Measurements from ENCODE around the gene VSTM5. TPM values are rescaled to one million over a fixed set of nuclear protein-coding genes. Genes with fewer than 3 reads are reported as not detected.

The VSTM5 gene
- total and polyA plus RNA-seq, 5 donors from 2014 or later: 0.28 TPM; not detected in 4

GRCh38 chr11:93773045-93773477, 77.4 kb downstream of the VSTM5 start:
- H3K36me3 Mint-ChIP-seq: peaks cover 6% of the 10 kb centered on the region
- no peak for ATAC-seq (ENCODE audit: low read depth in 2 of 2)
- Histone ChIP-seq H3K27me3 (ENCODE audit: control insufficient read depth, insufficient read depth, low read length) (no peaks in the 10 kb centered on the region), H3K36me3 (ENCODE audit: control insufficient read depth, insufficient read depth, low read length) (no peaks in the 10 kb centered on the region), H3K9me3 (ENCODE audit: control insufficient read depth in 2 of 2, low read length in 2 of 2) (no peaks in the 10 kb centered on the region), H3K27ac (ENCODE audit: insufficient read depth, low read length, poor library complexity, severe bottlenecking) (no peak overlapping the region), H3K4me1 (ENCODE audit: control insufficient read depth, insufficient read depth, low read length, poor library complexity, severe bottlenecking) (no peaks in the 10 kb centered on the region), H3K4me3 (ENCODE audit: low read depth, low read length) (no peak overlapping the region)
- no peak overlapping the region for H3K27ac Mint-ChIP-seq
- peaks cover 0 to 6% (median 0%) of the 10 kb centered on the region in 7 donors for H3K9me3 Mint-ChIP-seq
- DNase-seq: no peak
- peaks cover 0 to 5% (median 2%) of the 10 kb centered on the region in 4 donors for H3K4me1 Mint-ChIP-seq
- no peaks in the 10 kb centered on the region for H3K27me3 Mint-ChIP-seq
- no peak overlapping the region for H3K4me3 Mint-ChIP-seq

- Mint-ChIP-seq H3K4me3 (no peak overlapping the region), H3K27ac (no peak overlapping the region), H3K36me3 (peaks cover 6% of the 10 kb centered on the region), H3K9me3 (peaks cover 0 to 6% (median 0%) of the 10 kb centered on the region in 7 donors), H3K27me3 (no peaks in the 10 kb centered on the region), H3K4me1 (peaks cover 0 to 6% (median 2%) of the 10 kb centered on the region in 4 donors)
- no peaks in the 10 kb centered on the region for H3K36me3 ChIP-seq (ENCODE audit: control insufficient read depth, insufficient read depth, low read length)
- H3K27me3 ChIP-seq (ENCODE audit: control insufficient read depth, insufficient read depth, low read length): no peaks in the 10 kb centered on the region
- H3K4me1 ChIP-seq (ENCODE audit: control insufficient read depth, insufficient read depth, low read length, poor library complexity, severe bottlenecking): no peaks in the 10 kb centered on the region
- no peak for ATAC-seq (ENCODE audit: low read depth in 2 of 2)
- peaks cover under 1 to 2% of the 10 kb centered on the region in 2 experiments for H3K9me3 ChIP-seq (ENCODE audit: control insufficient read depth in 2 of 2, low read length in 2 of 2)
- no peak for DNase-seq
- no peak overlapping the region for H3K27ac ChIP-seq (ENCODE audit: insufficient read depth, low read length, poor library complexity, severe bottlenecking)
- H3K4me3 ChIP-seq (ENCODE audit: low read depth, low read length): no peak overlapping the region
These were observed 78.3 kb downstream of the VSTM5 start for GRCh38 chr11:93772123-93772522.

DNA sequence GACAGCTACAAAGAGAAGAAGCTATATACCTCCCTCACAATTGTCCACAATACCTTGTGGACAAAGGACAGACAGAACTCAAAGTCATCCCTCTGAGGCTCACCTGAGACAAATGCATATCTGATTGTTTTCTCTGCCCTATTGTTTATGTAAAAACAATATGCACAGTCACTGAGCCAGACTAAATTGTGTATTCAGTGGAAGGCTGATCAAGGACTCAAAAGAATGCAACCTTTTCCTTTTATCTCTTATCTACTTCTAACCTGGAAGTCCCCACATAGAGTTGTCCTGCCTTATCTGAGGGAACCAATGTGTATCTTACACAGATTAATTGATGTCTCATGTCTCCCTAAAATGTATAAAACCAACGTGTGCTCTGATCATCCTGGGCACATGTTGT, 80.3 kb downstream of the VSTM5 start:
- H3K4me1 Mint-ChIP-seq: peaks cover 0 to 7% (median 0%) of the 10 kb centered on the region in 4 donors
- DNase-seq: no peak
- peaks cover 4 to 5% of the 10 kb centered on the region in 2 experiments for H3K9me3 ChIP-seq (ENCODE audit: control insufficient read depth in 2 of 2, low read length in 2 of 2)

More for the DNA sequence above, 80.3 kb downstream of the VSTM5 start:
- Histone ChIP-seq H3K4me3 (ENCODE audit: low read depth, low read length) (no peak overlapping the region), H3K4me1 (ENCODE audit: control insufficient read depth, insufficient read depth, low read length, poor library complexity, severe bottlenecking) (no peaks in the 10 kb centered on the region), H3K27ac (ENCODE audit: insufficient read depth, low read length, poor library complexity, severe bottlenecking) (no peak overlapping the region), H3K36me3 (ENCODE audit: control insufficient read depth, insufficient read depth, low read length) (no peaks in the 10 kb centered on the region), H3K27me3 (ENCODE audit: control insufficient read depth, insufficient read depth, low read length) (no peaks in the 10 kb centered on the region)
- Mint-ChIP-seq H3K36me3 (peaks cover 5% of the 10 kb centered on the region), H3K27ac (peak overlapping the region in 1 of 3 donors; percentile 44), H3K9me3 (peaks cover 0 to 9% (median 2%) of the 10 kb centered on the region in 7 donors), H3K27me3 (no peaks in the 10 kb centered on the region), H3K4me3 (no peak overlapping the region)
- ATAC-seq (ENCODE audit: low read depth in 2 of 2): no peak

Other genes starting within 250 kb of the VSTM5 start
- 11.9 TPM for gene CEP295, start 188.9 kb downstream of the VSTM5 start, total RNA-seq
- 1 to 10 TPM; 1.2 to 1.7 (median 1.5) TPM for gene CEP295, start 188.9 kb downstream of the VSTM5 start, polyA plus RNA-seq
- gene TAF1D, start 109.1 kb downstream of the VSTM5 start, total RNA-seq: 162 TPM
- 10 to 100 TPM; 18.2 to 22.7 (median 19.4) TPM for gene TAF1D, start 109.1 kb downstream of the VSTM5 start, polyA plus RNA-seq
- gene C11orf54, start 108.9 kb downstream of the VSTM5 start, total RNA-seq: 15.3 TPM
- 10 to 100 TPM; 19.5 to 23.2 (median 21.8) TPM for gene C11orf54, start 108.9 kb downstream of the VSTM5 start, polyA plus RNA-seq
- gene MED17, start 66.3 kb downstream of the VSTM5 start, total RNA-seq: 63.8 TPM
- 10 to 100 TPM; 17.7 to 35.8 (median 22.4) TPM for gene MED17, start 66.3 kb downstream of the VSTM5 start, polyA plus RNA-seq
- gene HEPHL1, start 170.7 kb upstream of the VSTM5 start, total RNA-seq: not detected
- gene HEPHL1, start 170.7 kb upstream of the VSTM5 start, polyA plus RNA-seq: not detected

All from CD4-positive, CD25-positive, alpha-beta regulatory T cell (primary cell).